Measurements from ENCODE around the gene KRTAP1-4.
"Not testable (repeated sequence)": the region's sequence is repeated elsewhere in the genome, so short reads cannot be mapped to it uniquely, and the experiment has no call there.

GRCh38 chr17:41059276-41060051 is 29.5 kb upstream of the KRTAP1-4 start:
- not testable (repeated sequence) for TF ChIP-seq POLR2AphosphoS5 (IDR thresholded peaks at IDR 0.05; ENCODE audit: insufficient read depth, low read depth, low read length); EZH2 (IDR thresholded peaks at IDR 0.05; ENCODE audit: borderline replicate concordance, low read depth, low read length, severe bottlenecking); MAX (IDR thresholded peaks at IDR 0.05; ENCODE audit: insufficient read depth, insufficient read length); CTCF (IDR thresholded peaks at IDR 0.05; ENCODE audit: extremely low read depth in 1 of 2, insufficient read depth in 1 of 2, low read depth in 1 of 2, low read length in 2 of 2)

Data from endothelial cell of umbilical vein (primary cell).